ENCODE results near the gene COMMD1. TPM values are rescaled to one million over a fixed set of nuclear protein-coding genes. Genes with fewer than 3 reads are reported as not detected.

COMMD1 gene
- total RNA-seq, 1 donor from 2014 or later, result 26.6 TPM

- Histone ChIP-seq H3K36me3 (no peaks in the 10 kb centered on the region), H3K4me3 (no peak overlapping the region), H3K27ac (no peak overlapping the region), H3K4me1 (peaks cover 28% of the 10 kb centered on the region), H3K9me3 (no peaks in the 10 kb centered on the region), H3K27me3 (ENCODE audit: low read depth) (no peaks in the 10 kb centered on the region)
- intact Hi-C loops (cut with DNase I), result no loop called here
- DNase-seq, result no peak
- TF ChIP-seq, protein P1, sequence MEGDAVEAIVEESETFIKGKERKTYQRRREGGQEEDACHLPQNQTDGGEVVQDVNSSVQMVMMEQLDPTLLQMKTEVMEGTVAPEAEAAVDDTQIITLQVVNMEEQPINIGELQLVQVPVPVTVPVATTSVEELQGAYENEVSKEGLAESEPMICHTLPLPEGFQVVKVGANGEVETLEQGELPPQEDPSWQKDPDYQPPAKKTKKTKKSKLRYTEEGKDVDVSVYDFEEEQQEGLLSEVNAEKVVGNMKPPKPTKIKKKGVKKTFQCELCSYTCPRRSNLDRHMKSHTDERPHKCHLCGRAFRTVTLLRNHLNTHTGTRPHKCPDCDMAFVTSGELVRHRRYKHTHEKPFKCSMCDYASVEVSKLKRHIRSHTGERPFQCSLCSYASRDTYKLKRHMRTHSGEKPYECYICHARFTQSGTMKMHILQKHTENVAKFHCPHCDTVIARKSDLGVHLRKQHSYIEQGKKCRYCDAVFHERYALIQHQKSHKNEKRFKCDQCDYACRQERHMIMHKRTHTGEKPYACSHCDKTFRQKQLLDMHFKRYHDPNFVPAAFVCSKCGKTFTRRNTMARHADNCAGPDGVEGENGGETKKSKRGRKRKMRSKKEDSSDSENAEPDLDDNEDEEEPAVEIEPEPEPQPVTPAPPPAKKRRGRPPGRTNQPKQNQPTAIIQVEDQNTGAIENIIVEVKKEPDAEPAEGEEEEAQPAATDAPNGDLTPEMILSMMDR (IDR thresholded peaks at IDR 0.05), result peak; percentile 25
- peak; percentile 85 to 93 for ATAC-seq
These were observed 108.6 kb downstream of the COMMD1 start for GRCh38 chr2:62014102-62014501.

DNA sequence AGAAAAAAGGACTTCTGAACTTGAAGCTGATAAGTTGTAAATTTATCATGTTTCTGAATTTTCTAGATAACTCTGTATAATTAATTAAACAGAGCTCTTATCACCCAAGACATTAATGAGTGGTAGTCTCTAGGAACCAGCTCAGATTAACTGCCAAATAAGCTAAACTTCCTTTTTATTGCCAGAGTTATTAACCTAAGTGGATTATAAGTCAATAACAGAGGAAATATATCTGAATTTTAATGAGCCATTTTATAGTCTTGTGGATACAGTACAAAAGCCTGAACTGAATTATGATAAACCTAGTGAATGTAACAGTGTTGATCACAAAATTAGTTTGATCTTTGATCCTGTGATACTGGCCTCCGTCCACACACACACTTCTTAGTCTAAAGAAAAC is 111.5 kb downstream of the COMMD1 start:
- Histone ChIP-seq H3K27ac (no peak overlapping the region), H3K9me3 (no peaks in the 10 kb centered on the region), H3K4me3 (no peak overlapping the region), H3K27me3 (ENCODE audit: low read depth) (no peaks in the 10 kb centered on the region), H3K4me1 (peaks cover 28% of the 10 kb centered on the region), H3K36me3 (no peaks in the 10 kb centered on the region)
- TF ChIP-seq, protein P1 (IDR thresholded peaks at IDR 0.05), result no peak
- ATAC-seq (no peak), DNase-seq (no peak)
- intact Hi-C loops (cut with DNase I), result no loop called here

DNA sequence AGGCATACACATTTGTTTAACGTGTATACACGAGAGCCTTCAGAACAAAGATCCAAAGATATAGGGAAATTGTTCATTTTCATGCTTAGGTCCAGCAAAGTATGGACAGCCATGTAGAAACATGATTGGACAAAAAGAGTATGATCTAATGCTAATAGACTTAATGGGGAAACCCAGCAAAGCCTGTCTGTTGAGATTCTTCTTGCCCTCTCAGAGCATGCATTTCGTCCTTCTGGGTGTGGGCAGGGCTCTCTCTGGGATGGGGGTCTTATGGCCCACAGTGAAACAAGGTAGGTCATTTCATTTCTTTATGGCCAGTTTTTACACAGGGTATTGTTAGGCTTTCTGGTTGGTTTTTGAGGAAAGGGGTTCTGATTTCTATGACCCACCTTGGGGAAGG is 124.4 kb downstream of the COMMD1 start:
- Histone ChIP-seq H3K4me3 (no peak overlapping the region), H3K4me1 (no peaks in the 10 kb centered on the region), H3K27me3 (ENCODE audit: low read depth) (no peaks in the 10 kb centered on the region), H3K9me3 (no peaks in the 10 kb centered on the region), H3K36me3 (no peaks in the 10 kb centered on the region), H3K27ac (no peak overlapping the region)
- TF ChIP-seq, protein P1 (IDR thresholded peaks at IDR 0.05), result no peak
- ATAC-seq (no peak), DNase-seq (no peak)
- intact Hi-C loops (cut with DNase I), result no loop called here

GRCh38 chr2:62030902-62031301 is 125.4 kb downstream of the COMMD1 start:
- Histone ChIP-seq H3K4me1 (no peaks in the 10 kb centered on the region), H3K27ac (no peak overlapping the region), H3K4me3 (no peak overlapping the region), H3K27me3 (ENCODE audit: low read depth) (no peaks in the 10 kb centered on the region), H3K9me3 (no peaks in the 10 kb centered on the region), H3K36me3 (no peaks in the 10 kb centered on the region)
- intact Hi-C loops (cut with DNase I), result no loop called here
- TF ChIP-seq, protein P1 (IDR thresholded peaks at IDR 0.05), result no peak
- ATAC-seq (no peak), DNase-seq (no peak)

GRCh38 chr2:62032096-62032495 is 126.6 kb downstream of the COMMD1 start:
- Histone ChIP-seq H3K4me1 (no peaks in the 10 kb centered on the region), H3K27ac (no peak overlapping the region), H3K9me3 (no peaks in the 10 kb centered on the region), H3K4me3 (no peak overlapping the region), H3K36me3 (no peaks in the 10 kb centered on the region), H3K27me3 (ENCODE audit: low read depth) (no peaks in the 10 kb centered on the region)
- DNase-seq (no peak), ATAC-seq (no peak)
- intact Hi-C loops (cut with DNase I), result no loop called here
- TF ChIP-seq, protein P1 (IDR thresholded peaks at IDR 0.05), result no peak

GRCh38 chr2:62034715-62035114 is 129.2 kb downstream of the COMMD1 start:
- no peak overlapping the region for H3K27ac ChIP-seq
- intact Hi-C loops (cut with DNase I), result no loop called here
- H3K36me3 ChIP-seq, result no peaks in the 10 kb centered on the region
- H3K27me3 ChIP-seq (ENCODE audit: low read depth), result no peaks in the 10 kb centered on the region
- TF ChIP-seq, protein P1 (IDR thresholded peaks at IDR 0.05), result no peak
- no peaks in the 10 kb centered on the region for H3K4me1 ChIP-seq
- ATAC-seq (no peak), DNase-seq (no peak)
- no peak overlapping the region for H3K4me3 ChIP-seq
- no peaks in the 10 kb centered on the region for H3K9me3 ChIP-seq
